DOHH2 (cell line): ENCODE data around the gene RRBP1.

Experiments
- H3F3A ChIP-seq: fragments of 200-600 bp; sonication (generic), shearing (Covaris generic); 2 replicates; pipeline ENCODE4 v1.6.0; 2016; ENCODE audit warnings: antibody characterized with exemption, mild to moderate bottlenecking; ENCODE audit not compliant: control insufficient read depth, insufficient read depth
- H3K27ac ChIP-seq: fragments of 200-600 bp; sonication (generic); 2 replicates; pipeline ENCODE4 v1.5.1; 2014; ENCODE audit warnings: low read depth, mild to moderate bottlenecking, low read length, moderate library complexity
- H3K27me3 ChIP-seq: fragments of 200-600 bp; sonication (generic); 2 replicates; pipeline ENCODE4 v1.6.1; 2014; ENCODE audit warnings: mild to moderate bottlenecking, low read length, mixed read lengths; ENCODE audit not compliant: control insufficient read depth
- H3K36me3 ChIP-seq: fragments of 200-600 bp; sonication (generic); 2 replicates; pipeline ENCODE4 v1.6.1; 2014; ENCODE audit warnings: mild to moderate bottlenecking, low read length, moderate library complexity, mixed read lengths; ENCODE audit not compliant: control insufficient read depth
- H3K4me1 ChIP-seq: fragments of 200-600 bp; sonication (generic); 2 replicates; pipeline ENCODE4 v1.6.1; 2014; ENCODE audit warnings: mild to moderate bottlenecking, low read length, mixed read lengths; ENCODE audit not compliant: control insufficient read depth
- H3K4me2 ChIP-seq: fragments of 200-600 bp; sonication (generic); 2 replicates; pipeline ENCODE4 v1.6.0; 2014; ENCODE audit warnings: mild to moderate bottlenecking, low read length, moderate library complexity
- H3K4me3 ChIP-seq: fragments of 200-600 bp; sonication (generic); 2 replicates; pipeline ENCODE4 v1.5.1; 2014; ENCODE audit warnings: mild to moderate bottlenecking, low read length, mixed read lengths
- H3K79me2 ChIP-seq: fragments of 200-600 bp; sonication (generic); 2 replicates; pipeline ENCODE4 v1.6.1; 2014; ENCODE audit warnings: mild to moderate bottlenecking, low read length, mixed read lengths; ENCODE audit not compliant: control insufficient read depth
- H3K9me2 ChIP-seq: fragments of 200-600 bp; sonication (generic); replicated peaks from 2 replicates; pipeline ENCODE4 v1.6.1; 2014; ENCODE audit warnings: mild to moderate bottlenecking, low read length, mixed read lengths; ENCODE audit not compliant: control insufficient read depth
- H3K9me3 ChIP-seq: fragments of 200-600 bp; sonication (generic); 2 replicates; pipeline ENCODE4 v1.6.1; 2014; ENCODE audit warnings: antibody characterized with exemption, low read length, mixed read lengths; ENCODE audit not compliant: control insufficient read depth, insufficient read depth
- H4K20me1 ChIP-seq: fragments of 200-600 bp; sonication (generic); 2 replicates; pipeline ENCODE4 v1.6.0; 2014; ENCODE audit warnings: low read depth, mild to moderate bottlenecking, antibody characterized with exemption, low read length, moderate library complexity; ENCODE audit not compliant: control insufficient read depth, insufficient read depth
- EZH2phosphoT487 ChIP-seq: fragments of 200-600 bp; sonication (generic); IDR thresholded peaks from 2 replicates; pipeline ENCODE4 v1.6.1; 2017; ENCODE audit warnings: borderline replicate concordance, mild to moderate bottlenecking, antibody characterized with exemption, low read length, moderate library complexity, mixed read lengths
- TF ChIP-seq, protein P1 (sequence below): fragments of 200-600 bp; sonication (generic); IDR thresholded peaks from one replicate; pipeline ENCODE4 v1.5.1; 2014; ENCODE audit warnings: antibody characterized with exemption, mild to moderate bottlenecking, low read depth, low read length; ENCODE audit not compliant: poor library complexity, severe bottlenecking

RRBP1 gene

GRCh38 chr20:17644451-17644850, 37.6 kb downstream of the RRBP1 start:
- H3K9me2 ChIP-seq = no peaks in the 10 kb centered on the region
- H3K4me1 ChIP-seq = peaks cover 17% of the 10 kb centered on the region
- H3K9me3 ChIP-seq = no peaks in the 10 kb centered on the region
- H3K4me3 ChIP-seq = no peak overlapping the region
- H4K20me1 ChIP-seq = no peaks in the 10 kb centered on the region
- H3K4me2 ChIP-seq = no peak overlapping the region
- no peaks in the 10 kb centered on the region for H3K27me3 ChIP-seq
- TF ChIP-seq, protein P1, sequence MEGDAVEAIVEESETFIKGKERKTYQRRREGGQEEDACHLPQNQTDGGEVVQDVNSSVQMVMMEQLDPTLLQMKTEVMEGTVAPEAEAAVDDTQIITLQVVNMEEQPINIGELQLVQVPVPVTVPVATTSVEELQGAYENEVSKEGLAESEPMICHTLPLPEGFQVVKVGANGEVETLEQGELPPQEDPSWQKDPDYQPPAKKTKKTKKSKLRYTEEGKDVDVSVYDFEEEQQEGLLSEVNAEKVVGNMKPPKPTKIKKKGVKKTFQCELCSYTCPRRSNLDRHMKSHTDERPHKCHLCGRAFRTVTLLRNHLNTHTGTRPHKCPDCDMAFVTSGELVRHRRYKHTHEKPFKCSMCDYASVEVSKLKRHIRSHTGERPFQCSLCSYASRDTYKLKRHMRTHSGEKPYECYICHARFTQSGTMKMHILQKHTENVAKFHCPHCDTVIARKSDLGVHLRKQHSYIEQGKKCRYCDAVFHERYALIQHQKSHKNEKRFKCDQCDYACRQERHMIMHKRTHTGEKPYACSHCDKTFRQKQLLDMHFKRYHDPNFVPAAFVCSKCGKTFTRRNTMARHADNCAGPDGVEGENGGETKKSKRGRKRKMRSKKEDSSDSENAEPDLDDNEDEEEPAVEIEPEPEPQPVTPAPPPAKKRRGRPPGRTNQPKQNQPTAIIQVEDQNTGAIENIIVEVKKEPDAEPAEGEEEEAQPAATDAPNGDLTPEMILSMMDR = no peak
- TF ChIP-seq EZH2phosphoT487 = no peak
- no peaks in the 10 kb centered on the region for H3F3A ChIP-seq
- H3K36me3 ChIP-seq = no peaks in the 10 kb centered on the region
- H3K79me2 ChIP-seq = no peaks in the 10 kb centered on the region
- no peak overlapping the region for H3K27ac ChIP-seq

DNA sequence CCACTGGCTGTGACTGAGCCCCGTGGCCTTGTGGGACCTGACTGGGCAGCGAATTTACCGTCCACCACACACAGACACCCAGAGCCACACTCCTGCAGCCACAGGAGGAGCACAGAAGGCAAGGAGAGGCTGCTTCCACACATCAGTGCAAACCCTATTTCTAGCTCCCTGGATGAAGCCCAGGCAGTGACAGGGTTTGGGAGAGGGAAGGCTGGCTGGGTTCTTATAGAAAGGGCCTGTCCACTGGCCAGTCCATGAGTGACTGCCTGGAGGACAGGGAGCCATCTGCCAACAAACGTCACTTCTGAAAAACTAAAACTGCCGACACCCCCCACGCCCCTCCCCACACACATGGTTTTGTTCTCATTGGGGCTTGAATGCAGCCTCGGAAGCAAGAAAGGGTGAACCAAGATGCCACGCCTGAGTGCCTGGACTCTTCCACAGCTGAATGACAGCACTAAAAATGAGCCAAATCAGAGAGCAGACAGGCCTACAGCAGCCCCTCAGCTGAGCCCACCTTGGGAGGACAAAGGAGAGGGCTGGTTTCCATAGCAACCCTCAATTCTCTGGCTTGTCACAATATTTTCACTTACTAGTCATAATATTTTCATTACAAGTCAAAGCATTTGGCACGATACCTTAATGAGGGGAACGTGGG, 38.4 kb downstream of the RRBP1 start:
- TF ChIP-seq, protein P1 = no peak
- TF ChIP-seq EZH2phosphoT487 = no peak
- peaks cover 10% of the 10 kb centered on the region for H3K4me1 ChIP-seq
- H4K20me1 ChIP-seq = no peaks in the 10 kb centered on the region
- H3K9me3 ChIP-seq = no peaks in the 10 kb centered on the region
- no peak overlapping the region for H3K27ac ChIP-seq
- H3F3A ChIP-seq = no peaks in the 10 kb centered on the region
- H3K79me2 ChIP-seq = no peaks in the 10 kb centered on the region
- no peaks in the 10 kb centered on the region for H3K27me3 ChIP-seq
- no peaks in the 10 kb centered on the region; the same call in 1 of the 2 replicates for H3K36me3 ChIP-seq
- H3K4me2 ChIP-seq = no peak overlapping the region
- no peaks in the 10 kb centered on the region for H3K9me2 ChIP-seq
- H3K4me3 ChIP-seq = no peak overlapping the region

DNA sequence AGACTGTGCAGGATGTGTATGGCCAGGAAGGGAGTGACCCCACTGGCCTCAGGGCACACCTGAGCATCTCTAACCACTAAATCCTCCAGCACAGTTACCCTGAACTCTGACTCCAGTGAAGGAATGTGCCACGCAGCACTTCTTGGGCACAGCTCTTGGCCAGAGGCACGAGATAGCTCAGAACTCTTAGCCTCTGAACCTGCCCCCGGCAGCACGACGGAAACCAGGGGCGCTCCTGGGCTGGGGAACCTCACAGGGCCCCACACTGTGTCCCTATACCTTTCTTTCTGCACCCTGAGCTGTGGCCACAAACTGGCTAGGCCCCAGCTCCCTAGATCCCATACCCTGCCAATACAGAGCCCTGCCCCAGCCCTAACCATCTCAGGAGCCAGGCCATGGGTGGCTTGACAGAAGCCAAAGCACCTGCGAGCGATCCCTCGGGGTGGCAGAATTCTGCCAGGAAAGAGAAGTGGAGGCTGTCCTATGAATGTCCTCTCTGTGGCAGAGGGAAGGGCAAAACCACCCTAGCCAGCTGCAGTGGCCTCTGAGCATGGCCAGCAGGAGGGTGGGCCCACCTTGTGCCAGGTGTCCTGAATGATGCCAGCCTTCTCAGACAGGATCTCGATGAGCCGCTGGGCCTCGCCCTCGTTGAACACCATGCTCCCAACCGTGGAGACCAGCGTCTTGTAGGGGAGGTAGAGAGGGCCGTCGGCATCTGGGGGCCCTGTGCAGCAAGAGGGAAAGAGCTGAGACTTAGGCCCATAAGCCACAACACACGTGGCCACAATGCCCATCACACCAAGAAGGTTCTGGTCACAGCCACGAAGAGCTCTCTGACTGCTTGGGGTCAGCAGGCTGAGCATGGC, 39.4 kb downstream of the RRBP1 start:
- Histone ChIP-seq H3K9me2 (no peaks in the 10 kb centered on the region), H3K27ac (no peak overlapping the region), H3K27me3 (no peaks in the 10 kb centered on the region), H3K79me2 (no peaks in the 10 kb centered on the region), H3F3A (no peaks in the 10 kb centered on the region), H3K4me2 (no peak overlapping the region), H3K4me3 (no peak overlapping the region), H3K36me3 (no peaks in the 10 kb centered on the region; the same call in 1 of the 2 replicates), H3K4me1 (peaks cover 10% of the 10 kb centered on the region), H3K9me3 (no peaks in the 10 kb centered on the region), H4K20me1 (no peaks in the 10 kb centered on the region)
- TF ChIP-seq EZH2phosphoT487 = no peak
- TF ChIP-seq, protein P1 = no peak
